Measurements from ENCODE around the gene PRICKLE2.

PRICKLE2 gene

DNA sequence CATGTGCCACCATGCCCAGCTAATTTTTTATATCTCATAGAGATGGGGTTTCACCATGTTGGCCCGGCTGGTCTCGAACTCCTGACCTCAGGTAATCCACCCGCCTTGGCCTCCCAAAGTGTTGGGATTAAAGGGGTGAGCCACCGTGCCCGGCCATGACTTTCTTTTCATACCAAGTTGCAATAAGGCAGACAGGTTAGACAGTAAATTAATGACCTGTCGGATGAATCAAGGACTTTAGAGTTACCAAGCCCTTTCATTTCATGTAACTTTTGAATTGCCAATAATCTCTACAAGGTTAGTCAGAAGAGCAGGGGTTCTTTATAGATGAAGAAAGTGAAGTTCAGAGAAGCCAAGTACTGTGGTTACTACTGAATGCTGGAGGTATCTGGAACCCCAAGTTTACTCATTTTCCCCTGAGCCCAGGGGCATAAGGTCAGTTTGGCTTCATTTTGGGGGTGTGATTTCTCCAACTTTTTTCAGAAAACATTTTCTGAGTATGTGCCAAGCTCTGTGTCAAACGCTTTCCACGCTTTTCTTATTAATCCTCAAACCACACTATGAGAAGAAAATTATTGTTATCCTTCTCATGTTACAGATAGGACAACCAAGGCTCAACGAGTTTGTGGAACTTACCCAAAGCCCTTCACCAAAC lies 11.9 kb downstream of the PRICKLE2 start:
- TF ChIP-seq, protein P1, sequence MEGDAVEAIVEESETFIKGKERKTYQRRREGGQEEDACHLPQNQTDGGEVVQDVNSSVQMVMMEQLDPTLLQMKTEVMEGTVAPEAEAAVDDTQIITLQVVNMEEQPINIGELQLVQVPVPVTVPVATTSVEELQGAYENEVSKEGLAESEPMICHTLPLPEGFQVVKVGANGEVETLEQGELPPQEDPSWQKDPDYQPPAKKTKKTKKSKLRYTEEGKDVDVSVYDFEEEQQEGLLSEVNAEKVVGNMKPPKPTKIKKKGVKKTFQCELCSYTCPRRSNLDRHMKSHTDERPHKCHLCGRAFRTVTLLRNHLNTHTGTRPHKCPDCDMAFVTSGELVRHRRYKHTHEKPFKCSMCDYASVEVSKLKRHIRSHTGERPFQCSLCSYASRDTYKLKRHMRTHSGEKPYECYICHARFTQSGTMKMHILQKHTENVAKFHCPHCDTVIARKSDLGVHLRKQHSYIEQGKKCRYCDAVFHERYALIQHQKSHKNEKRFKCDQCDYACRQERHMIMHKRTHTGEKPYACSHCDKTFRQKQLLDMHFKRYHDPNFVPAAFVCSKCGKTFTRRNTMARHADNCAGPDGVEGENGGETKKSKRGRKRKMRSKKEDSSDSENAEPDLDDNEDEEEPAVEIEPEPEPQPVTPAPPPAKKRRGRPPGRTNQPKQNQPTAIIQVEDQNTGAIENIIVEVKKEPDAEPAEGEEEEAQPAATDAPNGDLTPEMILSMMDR (IDR thresholded peaks at IDR 0.05; ENCODE audit: low read depth, low read length, missing control alignments): no peak
- Histone ChIP-seq H3K27ac (peak overlapping the region; percentile 3), H3K4me3 (ENCODE audit: low read depth, low read length) (no peak overlapping the region), H3K36me3 (replicated peaks) (no peaks in the 10 kb centered on the region), H3K27me3 (replicated peaks) (no peaks in the 10 kb centered on the region)
- DNase-seq: no peak
- in situ Hi-C loops (cut with HindIII; ENCODE audit: low pct_ligation_motif_present, low sequenced_read_pairs): no loop called here

DNA sequence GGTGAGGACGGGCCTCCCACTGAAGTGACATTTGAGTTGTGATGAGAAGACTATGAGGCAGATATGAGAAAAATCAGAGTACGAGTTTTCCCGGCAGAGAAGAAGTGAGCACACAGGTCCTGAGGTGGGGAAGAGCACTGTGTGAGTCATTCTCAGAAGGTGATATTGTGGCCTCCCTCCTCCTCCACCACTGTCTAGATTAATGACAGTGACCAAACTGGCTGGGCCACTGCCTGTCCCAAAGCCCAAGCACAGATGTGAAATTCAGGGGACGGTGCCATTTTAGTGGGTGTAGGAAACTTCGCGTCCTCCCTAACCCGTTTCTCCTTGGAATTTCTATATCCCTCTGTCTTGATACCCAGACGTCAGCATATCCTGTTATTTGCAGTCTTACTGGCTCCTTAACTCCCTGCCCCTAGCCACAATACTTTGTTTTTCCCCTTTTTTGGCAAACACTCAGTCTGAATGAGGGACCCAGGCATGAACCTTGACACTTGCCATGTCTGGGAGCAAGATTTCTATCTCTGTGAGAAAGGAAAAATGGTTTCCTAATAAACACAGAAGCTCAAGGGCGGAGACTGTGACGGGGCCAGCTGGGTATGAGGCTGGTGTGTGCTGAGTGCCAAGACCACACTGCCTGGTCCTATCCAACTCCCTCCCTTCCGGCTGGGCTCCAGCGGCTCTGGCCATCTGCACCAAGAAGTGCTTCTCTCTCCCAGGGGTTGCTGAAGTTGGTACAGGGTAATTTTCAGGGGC lies 15.2 kb downstream of the PRICKLE2 start:
- H3K27ac ChIP-seq: no peak overlapping the region
- no peak for DNase-seq

DNA sequence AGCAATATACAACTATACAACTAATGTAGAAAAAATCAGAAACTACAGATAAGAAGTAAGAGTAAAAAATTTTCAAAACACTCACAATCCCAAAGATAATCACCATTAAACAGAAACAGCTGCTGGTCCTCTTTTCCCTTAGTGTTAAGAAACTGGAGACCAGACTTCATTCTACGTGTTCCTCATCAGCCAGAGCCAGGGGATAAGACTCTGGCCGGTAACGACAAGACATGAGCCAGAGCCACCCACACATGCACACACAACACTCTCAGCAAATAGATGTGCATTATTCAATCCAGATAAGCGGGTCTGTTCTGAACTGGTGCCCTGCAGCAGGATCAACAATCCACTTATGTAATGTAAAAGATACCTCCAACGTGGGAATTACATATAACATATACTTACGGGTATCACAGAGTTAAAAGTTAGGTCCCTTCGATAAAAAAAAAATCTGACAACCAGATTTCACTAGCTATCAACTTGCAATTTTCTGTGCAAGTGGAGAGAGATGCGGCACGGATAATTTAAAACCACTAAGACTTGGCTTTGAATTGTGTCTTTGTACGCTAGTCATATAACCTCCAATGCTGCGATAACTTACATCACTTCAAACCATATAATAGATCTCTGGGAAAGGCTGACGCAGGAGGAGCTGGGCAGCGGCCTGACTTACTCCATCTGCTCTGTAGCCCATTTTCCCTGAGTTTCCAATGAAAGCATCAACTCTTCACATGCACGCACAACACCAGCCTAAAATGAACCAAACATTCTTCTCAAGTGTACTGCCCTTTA lies 17.8 kb downstream of the PRICKLE2 start:
- Histone ChIP-seq H3K27ac (no peak overlapping the region), H3K27me3 (replicated peaks) (no peaks in the 10 kb centered on the region), H3K36me3 (replicated peaks) (no peaks in the 10 kb centered on the region), H3K4me3 (ENCODE audit: low read depth, low read length) (no peak overlapping the region)
- TF ChIP-seq, protein P1 (IDR thresholded peaks at IDR 0.05; ENCODE audit: low read depth, low read length, missing control alignments): no peak
- DNase-seq: no peak
- in situ Hi-C loops (cut with HindIII; ENCODE audit: low pct_ligation_motif_present, low sequenced_read_pairs): no loop called here

More for the DNA sequence above, 15.2 kb downstream of the PRICKLE2 start:
- TF ChIP-seq, protein P1 (IDR thresholded peaks at IDR 0.05; ENCODE audit: low read depth, low read length, missing control alignments): no peak
- no peaks in the 10 kb centered on the region for H3K27me3 ChIP-seq (replicated peaks)
- H3K4me3 ChIP-seq (ENCODE audit: low read depth, low read length): no peak overlapping the region
- H3K36me3 ChIP-seq (replicated peaks): no peaks in the 10 kb centered on the region
- in situ Hi-C loops (cut with HindIII; ENCODE audit: low pct_ligation_motif_present, low sequenced_read_pairs): no loop called here

DNA sequence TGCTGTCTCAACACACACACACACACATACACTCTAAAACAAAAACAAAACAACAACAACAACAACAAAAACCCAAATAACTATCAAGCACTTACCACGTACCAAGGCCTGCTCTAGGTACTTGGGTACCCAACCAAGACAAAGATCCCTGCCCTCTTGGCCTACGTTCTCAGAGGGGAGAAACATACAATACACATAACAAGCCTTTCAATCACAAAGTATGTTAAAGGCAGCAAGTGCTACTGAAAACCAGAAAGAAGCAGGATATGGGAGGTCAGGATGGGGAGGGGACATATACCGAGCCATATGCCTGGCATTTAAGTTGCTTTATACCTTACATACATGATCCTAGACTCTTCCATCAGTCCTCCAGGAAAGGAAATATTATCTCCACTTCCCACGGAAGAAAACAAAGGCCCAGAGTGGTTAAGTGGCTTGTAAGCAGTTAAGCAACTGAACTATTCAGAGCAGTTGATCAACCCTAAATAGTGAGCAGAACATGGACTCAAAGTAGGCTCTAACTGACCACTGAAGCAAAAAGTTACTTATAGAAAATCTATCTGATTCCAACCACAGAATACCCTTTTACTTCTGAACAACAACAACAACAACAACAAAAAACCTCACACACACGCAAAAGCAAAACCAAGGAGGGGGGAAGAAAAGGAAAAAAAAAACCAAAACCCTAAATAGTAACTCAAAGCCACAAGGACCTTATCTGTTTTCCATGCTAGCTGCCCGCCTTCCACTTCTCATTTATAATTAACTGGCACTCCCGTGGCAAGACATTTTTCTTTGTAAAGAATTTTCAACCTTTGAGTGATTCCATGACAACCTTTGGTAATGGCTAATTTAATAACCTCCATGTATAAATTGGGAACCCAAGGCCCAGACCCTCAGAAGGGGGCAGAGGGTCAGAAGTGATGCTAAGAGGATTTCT lies 21.0 kb downstream of the PRICKLE2 start:
- Histone ChIP-seq H3K36me3 (replicated peaks) (no peaks in the 10 kb centered on the region), H3K27ac (no peak overlapping the region), H3K4me3 (ENCODE audit: low read depth, low read length) (no peak overlapping the region), H3K27me3 (replicated peaks) (no peaks in the 10 kb centered on the region)
- DNase-seq: no peak
- in situ Hi-C loops (cut with HindIII; ENCODE audit: low pct_ligation_motif_present, low sequenced_read_pairs): no loop called here
- TF ChIP-seq, protein P1 (IDR thresholded peaks at IDR 0.05; ENCODE audit: low read depth, low read length, missing control alignments): no peak

DNA sequence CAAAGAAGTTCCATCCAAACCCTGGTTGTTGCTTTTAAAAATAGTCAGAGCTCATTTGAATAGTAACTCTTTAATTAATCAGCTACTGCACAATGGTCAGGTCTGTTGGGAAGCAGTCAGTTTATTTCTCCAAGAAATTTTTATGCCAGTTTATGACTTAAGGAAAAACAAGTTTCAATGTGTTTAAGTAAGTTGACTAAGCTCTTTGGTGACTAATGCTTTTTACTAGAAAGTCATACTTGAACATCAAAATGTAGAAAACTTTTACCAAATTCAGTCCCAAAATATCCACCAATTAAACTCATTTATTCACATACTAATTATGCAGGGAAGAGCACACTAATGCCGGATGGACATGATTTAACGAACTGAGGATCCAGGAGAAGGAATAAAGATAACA lies 22.1 kb downstream of the PRICKLE2 start:
- in situ Hi-C loops (cut with HindIII; ENCODE audit: low pct_ligation_motif_present, low sequenced_read_pairs): no loop called here
- no peak overlapping the region for H3K4me3 ChIP-seq (ENCODE audit: low read depth, low read length)
- TF ChIP-seq, protein P1 (IDR thresholded peaks at IDR 0.05; ENCODE audit: low read depth, low read length, missing control alignments): no peak
- no peak overlapping the region for H3K27ac ChIP-seq
- H3K36me3 ChIP-seq (replicated peaks): no peaks in the 10 kb centered on the region
- no peak for DNase-seq
- H3K27me3 ChIP-seq (replicated peaks): no peaks in the 10 kb centered on the region
